Hepatocyte (in vitro differentiated cells): ENCODE data around the gene SRPK2. TPM values are rescaled to one million over a fixed set of nuclear protein-coding genes. Genes with fewer than 3 reads are reported as not detected.

ENCODE experiments used
- DNase-seq: peaks from one replicate; pipeline ENCODE4 v3.0.0-alpha.2; 2016; ENCODE audit warnings: low spot score
- H2AFZ ChIP-seq: fragments of 200-600 bp; sonication (generic); 2 replicates; pipeline ENCODE4 v1.6.0; 2016; ENCODE audit warnings: antibody characterized with exemption, mild to moderate bottlenecking
- H3K27ac ChIP-seq: fragments of 200-600 bp; sonication (generic); 2 replicates; pipeline ENCODE4 v1.5.1; 2016; ENCODE audit warnings: mild to moderate bottlenecking
- H3K27me3 ChIP-seq: fragments of 200-600 bp; sonication (generic); 2 replicates; pipeline ENCODE4 v1.6.1; 2016
- H3K36me3 ChIP-seq: fragments of 200-600 bp; sonication (generic); replicated peaks from 2 replicates; pipeline ENCODE4 v1.5.1; 2016; ENCODE audit warnings: low read depth; ENCODE audit not compliant: insufficient read depth
- H3K4me1 ChIP-seq: fragments of 200-600 bp; sonication (generic); 2 replicates; pipeline ENCODE4 v1.5.1; 2016; ENCODE audit warnings: mild to moderate bottlenecking, moderate library complexity; ENCODE audit not compliant: insufficient read depth
- H3K4me2 ChIP-seq: fragments of 200-600 bp; sonication (generic); 2 replicates; pipeline ENCODE4 v1.6.0; 2016
- H3K4me3 ChIP-seq: fragments of 200-600 bp; sonication (generic); 2 replicates; pipeline ENCODE4 v1.5.1; 2016; ENCODE audit warnings: mild to moderate bottlenecking
- H3K79me2 ChIP-seq: fragments of 200-600 bp; sonication (generic); 2 replicates; pipeline ENCODE4 v1.6.0; 2017; ENCODE audit warnings: mild to moderate bottlenecking
- H3K9me2 ChIP-seq: fragments of 200-600 bp; sonication (generic); replicated peaks from 2 replicates; pipeline ENCODE4 v1.6.0; 2017; ENCODE audit warnings: mild to moderate bottlenecking; ENCODE audit not compliant: insufficient read depth
- H3K9me3 ChIP-seq: fragments of 200-600 bp; sonication (generic); 2 replicates; pipeline ENCODE4 v1.5.1; 2016; ENCODE audit warnings: low read depth, mild to moderate bottlenecking
- H4K20me1 ChIP-seq: fragments of 200-600 bp; sonication (generic); 2 replicates; pipeline ENCODE4 v1.6.0; 2016; ENCODE audit warnings: mild to moderate bottlenecking; ENCODE audit not compliant: insufficient read depth, poor library complexity, severe bottlenecking
- EZH2 ChIP-seq: fragments of 200-600 bp; sonication (generic); IDR thresholded peaks from 2 replicates; pipeline ENCODE4 v1.6.1; 2016; ENCODE audit warnings: antibody characterized with exemption, mild to moderate bottlenecking, borderline replicate concordance
- EZH2phosphoT487 ChIP-seq: fragments of 200-600 bp; sonication (generic); IDR thresholded peaks from one replicate; pipeline ENCODE4 v1.6.1; 2018; ENCODE audit warnings: antibody characterized with exemption, mild to moderate bottlenecking, low read depth, moderate library complexity; ENCODE audit not compliant: unreplicated experiment, severe bottlenecking
- WGBS: methylation state at CpG from one replicate; pipeline ENCODE4 v1.1.6; 2016; ENCODE audit warnings: low lambda C conversion rate; ENCODE audit errors: missing lambda C conversion rate; 5-methylcytosine and 5-hydroxymethylcytosine counted together
- polyA plus RNA-seq: library from polyadenylated mRNA; unstranded; fragments of >200 nt; fragmentation: Nextera tagmentation; extraction: Ambion mirVana; gene quantifications from 2 replicates; pipeline ENCODE4 v1.2.1, GENCODE V29; 2016
- total RNA-seq: library from RNA; depleted of rRNA; stranded (reverse); fragments of >200 nt; gene quantifications from 2 replicates; pipeline ENCODE4 v1.2.3, GENCODE V29; 2014
- TF ChIP-seq, protein P1 (sequence below): fragments of 200-600 bp; sonication (generic); IDR thresholded peaks from 2 replicates; pipeline ENCODE4 v1.5.1; 2016; ENCODE audit warnings: antibody characterized with exemption, mild to moderate bottlenecking; ENCODE audit not compliant: poor library complexity

Gene SRPK2
- total and polyA plus RNA-seq, 2 experiments from 2014 or later = 41.4 to 46.1 TPM

DNA sequence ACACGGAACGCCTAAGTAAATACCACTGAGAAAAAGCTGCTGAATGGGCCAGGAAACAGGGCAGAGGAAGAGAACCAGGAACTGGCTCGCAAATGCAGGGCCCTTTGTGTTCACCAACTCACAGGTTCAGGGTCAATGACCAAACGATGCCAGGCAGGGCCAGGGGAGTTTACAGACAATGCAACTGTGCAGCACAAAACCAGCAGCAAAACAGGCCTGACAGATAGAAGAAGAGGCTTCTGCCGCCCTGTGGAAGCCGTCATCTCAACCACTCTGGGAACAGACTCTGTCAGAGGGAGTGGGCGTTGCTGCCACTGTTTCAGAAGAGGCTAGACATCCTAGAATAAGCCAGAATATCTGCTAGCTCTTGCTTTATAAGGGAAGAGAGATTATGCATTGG, 256.8 kb downstream of the SRPK2 start:
- Histone ChIP-seq H3K79me2 (peaks cover 3% of the 10 kb centered on the region), H3K4me1 (no peaks in the 10 kb centered on the region), H3K27me3 (no peaks in the 10 kb centered on the region), H2AFZ (no peak overlapping the region), H3K4me3 (no peak overlapping the region), H3K9me2 (no peaks in the 10 kb centered on the region), H3K27ac (no peak overlapping the region), H3K4me2 (no peak overlapping the region), H3K36me3 (no peaks in the 10 kb centered on the region), H4K20me1 (no peaks in the 10 kb centered on the region), H3K9me3 (no peaks in the 10 kb centered on the region)
- TF ChIP-seq, protein P1, sequence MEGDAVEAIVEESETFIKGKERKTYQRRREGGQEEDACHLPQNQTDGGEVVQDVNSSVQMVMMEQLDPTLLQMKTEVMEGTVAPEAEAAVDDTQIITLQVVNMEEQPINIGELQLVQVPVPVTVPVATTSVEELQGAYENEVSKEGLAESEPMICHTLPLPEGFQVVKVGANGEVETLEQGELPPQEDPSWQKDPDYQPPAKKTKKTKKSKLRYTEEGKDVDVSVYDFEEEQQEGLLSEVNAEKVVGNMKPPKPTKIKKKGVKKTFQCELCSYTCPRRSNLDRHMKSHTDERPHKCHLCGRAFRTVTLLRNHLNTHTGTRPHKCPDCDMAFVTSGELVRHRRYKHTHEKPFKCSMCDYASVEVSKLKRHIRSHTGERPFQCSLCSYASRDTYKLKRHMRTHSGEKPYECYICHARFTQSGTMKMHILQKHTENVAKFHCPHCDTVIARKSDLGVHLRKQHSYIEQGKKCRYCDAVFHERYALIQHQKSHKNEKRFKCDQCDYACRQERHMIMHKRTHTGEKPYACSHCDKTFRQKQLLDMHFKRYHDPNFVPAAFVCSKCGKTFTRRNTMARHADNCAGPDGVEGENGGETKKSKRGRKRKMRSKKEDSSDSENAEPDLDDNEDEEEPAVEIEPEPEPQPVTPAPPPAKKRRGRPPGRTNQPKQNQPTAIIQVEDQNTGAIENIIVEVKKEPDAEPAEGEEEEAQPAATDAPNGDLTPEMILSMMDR = no peak
- TF ChIP-seq EZH2 = no peak
- TF ChIP-seq EZH2phosphoT487 = no peak
- WGBS = 84% methylated on average over 7 of the region's 7 CpGs
- no peak for DNase-seq

DNA sequence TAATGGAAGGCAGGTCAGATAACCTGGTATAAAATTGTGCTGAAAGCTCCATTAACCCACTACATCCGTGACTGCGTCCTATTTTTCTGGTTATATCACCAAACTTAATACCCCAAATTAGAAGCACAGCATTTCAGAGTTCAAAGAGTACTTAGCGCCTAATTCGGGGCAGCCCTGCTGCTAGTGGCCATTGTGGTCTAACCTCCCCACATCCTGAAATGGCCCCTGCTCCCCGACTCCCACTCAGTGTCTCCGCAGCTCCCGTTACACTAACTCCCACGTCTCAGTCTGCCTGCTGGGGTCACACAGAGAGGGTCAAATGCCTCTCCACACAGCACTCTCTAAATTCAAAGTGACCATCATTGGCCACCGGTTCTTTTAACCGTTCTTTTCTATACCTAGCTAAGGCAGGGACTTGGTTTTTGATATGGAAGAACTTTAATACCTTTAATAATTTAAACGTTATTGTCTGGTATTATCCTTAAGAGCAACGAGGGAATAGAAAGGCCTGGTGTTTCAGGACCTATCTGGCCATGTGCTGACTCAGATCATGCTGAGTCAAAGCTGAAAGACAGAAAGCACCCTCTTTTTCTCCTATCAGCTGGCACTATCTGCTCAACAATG, 257.6 kb downstream of the SRPK2 start:
- H3K79me2 ChIP-seq = peaks cover 3% of the 10 kb centered on the region
- DNase-seq = no peak
- H3K9me2 ChIP-seq = no peaks in the 10 kb centered on the region
- no peak overlapping the region for H2AFZ ChIP-seq
- H3K9me3 ChIP-seq = no peaks in the 10 kb centered on the region
- no peaks in the 10 kb centered on the region for H4K20me1 ChIP-seq
- no peaks in the 10 kb centered on the region for H3K27me3 ChIP-seq
- no peak overlapping the region for H3K4me2 ChIP-seq
- no peaks in the 10 kb centered on the region for H3K36me3 ChIP-seq
- TF ChIP-seq, protein P1 = no peak
- TF ChIP-seq EZH2 = no peak
- TF ChIP-seq EZH2phosphoT487 = no peak
- WGBS = 91% methylated on average over 12 of the region's 12 CpGs
- no peak overlapping the region for H3K27ac ChIP-seq
- no peaks in the 10 kb centered on the region for H3K4me1 ChIP-seq
- no peak overlapping the region for H3K4me3 ChIP-seq

DNA sequence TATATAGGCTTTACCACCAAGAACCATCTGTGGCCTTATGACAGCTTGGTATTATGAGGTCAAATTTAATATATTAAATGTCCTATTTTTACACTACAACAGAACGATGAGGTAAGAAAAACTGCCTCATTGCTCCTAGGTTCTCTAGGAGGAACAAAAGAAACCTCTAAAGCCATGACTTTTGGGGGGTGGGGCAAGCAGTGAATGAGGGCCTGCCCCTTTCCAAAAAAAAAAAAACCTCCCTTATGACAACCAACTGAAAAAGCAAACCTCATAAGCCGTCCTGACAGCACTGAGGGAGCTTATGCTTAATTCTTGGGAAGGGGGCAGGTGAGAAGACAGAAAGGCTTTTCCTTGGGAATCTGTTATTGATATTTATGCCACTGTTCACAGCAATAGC, 258.1 kb downstream of the SRPK2 start:
- no peaks in the 10 kb centered on the region for H3K9me2 ChIP-seq
- no peaks in the 10 kb centered on the region for H3K9me3 ChIP-seq
- H3K36me3 ChIP-seq = no peaks in the 10 kb centered on the region
- no peak overlapping the region for H2AFZ ChIP-seq
- no peaks in the 10 kb centered on the region for H4K20me1 ChIP-seq
- H3K4me3 ChIP-seq = no peak overlapping the region
- H3K4me1 ChIP-seq = no peaks in the 10 kb centered on the region
- peaks cover 3% of the 10 kb centered on the region for H3K79me2 ChIP-seq
- TF ChIP-seq, protein P1 = no peak
- TF ChIP-seq EZH2 (no peak), EZH2phosphoT487 (no peak)
- no peaks in the 10 kb centered on the region for H3K27me3 ChIP-seq
- no peak overlapping the region for H3K27ac ChIP-seq
- DNase-seq = no peak
- 95% methylated on average over 2 of the region's 2 CpGs for whole genome bisulfite sequencing
- no peak overlapping the region for H3K4me2 ChIP-seq

DNA sequence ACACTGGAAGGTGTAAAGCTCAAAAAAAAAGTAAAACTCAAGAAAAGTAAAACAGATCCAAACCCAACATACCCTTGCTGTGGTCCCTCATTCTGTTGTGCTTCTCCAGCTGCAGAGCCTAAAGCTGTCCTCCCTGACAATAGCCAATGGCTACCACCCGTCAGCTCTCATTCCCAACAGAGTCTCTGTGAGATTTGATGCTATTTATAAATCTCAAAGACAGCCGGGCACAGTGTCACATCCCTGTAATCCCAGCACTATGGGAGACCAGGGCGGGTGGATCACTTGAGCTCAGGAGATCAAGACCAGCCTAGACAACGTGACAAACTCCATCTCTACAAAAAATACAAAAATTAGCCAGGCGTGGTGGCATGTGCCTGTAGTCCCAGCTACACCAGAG, 258.7 kb downstream of the SRPK2 start:
- Histone ChIP-seq H3K9me2 (no peaks in the 10 kb centered on the region), H3K79me2 (peaks cover 3% of the 10 kb centered on the region), H3K4me3 (no peak overlapping the region), H3K4me2 (no peak overlapping the region), H2AFZ (no peak overlapping the region), H4K20me1 (no peaks in the 10 kb centered on the region), H3K4me1 (no peaks in the 10 kb centered on the region), H3K9me3 (no peaks in the 10 kb centered on the region), H3K27ac (no peak overlapping the region), H3K36me3 (no peaks in the 10 kb centered on the region), H3K27me3 (no peaks in the 10 kb centered on the region)
- DNase-seq = no peak
- 96% methylated on average over 5 of the region's 5 CpGs for WGBS
- TF ChIP-seq, protein P1 = no peak
- TF ChIP-seq EZH2 (no peak), EZH2phosphoT487 (no peak)
